ENCODE data around the gene ZNF385C. TPM values are rescaled to one million over a fixed set of nuclear protein-coding genes. Genes with fewer than 3 reads are reported as not detected.

ZNF385C gene
- total and polyA plus RNA-seq, 2 donors, result 0.65 to 1.2 TPM

- DNase-seq (ENCODE audit: extremely low spot score), result no peak
- Histone ChIP-seq H3K4me3 (ENCODE audit: low read depth, low read length) (no peak overlapping the region), H3K4me1 (ENCODE audit: insufficient read depth) (no peaks in the 10 kb centered on the region), H3K36me3 (ENCODE audit: insufficient read depth) (no peaks in the 10 kb centered on the region), H3K27ac (ENCODE audit: low read depth) (no peak overlapping the region)
- 50% methylated on average over 51 of the region's 51 CpGs for WGBS
Observed at GRCh38 chr17:42107597-42108576, 9.6 kb upstream of the ZNF385C start.

- no peak for DNase-seq (ENCODE audit: extremely low spot score)
- Histone ChIP-seq H3K27ac (ENCODE audit: low read depth) (no peak overlapping the region), H3K4me1 (ENCODE audit: insufficient read depth) (no peaks in the 10 kb centered on the region), H3K36me3 (ENCODE audit: insufficient read depth) (no peaks in the 10 kb centered on the region), H3K4me3 (ENCODE audit: low read depth, low read length) (no peak overlapping the region)
- 78% methylated on average over 6 of the region's 6 CpGs for WGBS
Observed at GRCh38 chr17:42107124-42107523, 8.9 kb upstream of the ZNF385C start.

DNA sequence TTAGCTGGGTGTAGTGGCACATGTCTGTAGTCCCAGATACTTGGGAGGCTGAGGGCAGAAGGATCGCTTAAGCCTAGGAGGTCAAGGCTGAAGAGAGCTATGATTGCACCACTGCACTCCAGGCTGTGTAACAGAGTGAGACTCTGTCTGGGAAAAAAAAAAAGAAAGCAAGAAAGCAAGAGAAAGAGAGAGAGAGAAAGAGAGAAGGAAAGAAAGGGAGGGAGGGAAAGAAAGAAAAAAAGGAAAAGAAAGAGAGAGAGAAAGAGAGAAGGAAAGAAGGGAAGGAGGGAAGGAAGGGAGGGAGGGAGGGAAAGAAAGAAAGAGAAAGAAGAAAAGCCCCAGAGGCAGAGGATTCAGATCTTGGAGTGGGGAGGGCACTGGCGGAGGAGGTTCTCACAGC, 7.7 kb upstream of the ZNF385C start:
- H3K4me3 ChIP-seq (ENCODE audit: low read depth, low read length), result no peak overlapping the region
- WGBS, result 94% methylated on average over 2 of the region's 2 CpGs
- H3K36me3 ChIP-seq (ENCODE audit: insufficient read depth), result no peaks in the 10 kb centered on the region
- no peaks in the 10 kb centered on the region for H3K4me1 ChIP-seq (ENCODE audit: insufficient read depth)
- DNase-seq (ENCODE audit: extremely low spot score), result no peak
- H3K27ac ChIP-seq (ENCODE audit: low read depth), result no peak overlapping the region

- no peaks in the 10 kb centered on the region for H3K36me3 ChIP-seq (ENCODE audit: insufficient read depth)
- no peak overlapping the region for H3K4me3 ChIP-seq (ENCODE audit: low read depth, low read length)
- no peaks in the 10 kb centered on the region for H3K4me1 ChIP-seq (ENCODE audit: insufficient read depth)
- WGBS, result 74% methylated on average over 3 of the region's 3 CpGs
- H3K27ac ChIP-seq (ENCODE audit: low read depth), result no peak overlapping the region
- no peak for DNase-seq (ENCODE audit: extremely low spot score)
Observed at GRCh38 chr17:42104264-42104663, 6.0 kb upstream of the ZNF385C start.

DNA sequence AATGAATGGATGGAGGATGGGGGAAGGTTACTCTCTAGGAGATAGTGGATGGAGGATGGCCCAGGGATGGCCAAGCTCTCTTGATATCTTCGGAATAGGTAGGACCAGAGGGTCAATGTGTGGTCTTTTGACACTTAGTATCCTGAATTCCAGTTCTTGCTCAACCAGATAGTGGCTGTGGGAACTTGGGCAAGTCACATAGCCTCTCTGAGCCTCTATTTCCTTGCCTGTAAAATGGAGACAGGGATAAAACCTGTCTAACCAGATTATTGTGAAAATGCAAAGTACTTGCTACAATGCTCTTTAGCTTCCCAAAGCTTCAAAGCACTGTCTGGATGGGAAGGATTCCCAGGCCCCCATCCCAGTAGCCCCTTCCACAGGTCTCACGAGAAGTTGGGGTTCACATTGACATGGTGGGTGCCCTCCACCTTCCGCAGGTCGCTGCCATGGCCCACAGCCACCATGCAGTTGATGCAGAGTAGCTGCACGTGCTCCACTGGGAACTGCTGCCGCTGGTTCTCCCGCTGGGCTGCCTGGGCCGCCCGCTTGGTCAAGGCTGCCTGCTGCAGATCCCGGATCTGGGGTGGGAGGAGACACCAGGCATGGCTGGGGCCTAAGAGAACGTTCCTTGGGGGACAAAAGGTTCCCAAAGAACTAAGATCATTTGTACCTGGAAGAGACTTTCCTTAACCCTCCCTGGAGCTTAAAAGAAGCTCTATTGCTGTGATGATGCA, 5.1 kb upstream of the ZNF385C start:
- no peak overlapping the region for H3K4me3 ChIP-seq (ENCODE audit: low read depth, low read length)
- no peaks in the 10 kb centered on the region for H3K4me1 ChIP-seq (ENCODE audit: insufficient read depth)
- no peaks in the 10 kb centered on the region for H3K36me3 ChIP-seq (ENCODE audit: insufficient read depth)
- no peak overlapping the region for H3K27ac ChIP-seq (ENCODE audit: low read depth)
- no peak for DNase-seq (ENCODE audit: extremely low spot score)
- WGBS, result 83% methylated on average over 11 of the region's 11 CpGs

DNA sequence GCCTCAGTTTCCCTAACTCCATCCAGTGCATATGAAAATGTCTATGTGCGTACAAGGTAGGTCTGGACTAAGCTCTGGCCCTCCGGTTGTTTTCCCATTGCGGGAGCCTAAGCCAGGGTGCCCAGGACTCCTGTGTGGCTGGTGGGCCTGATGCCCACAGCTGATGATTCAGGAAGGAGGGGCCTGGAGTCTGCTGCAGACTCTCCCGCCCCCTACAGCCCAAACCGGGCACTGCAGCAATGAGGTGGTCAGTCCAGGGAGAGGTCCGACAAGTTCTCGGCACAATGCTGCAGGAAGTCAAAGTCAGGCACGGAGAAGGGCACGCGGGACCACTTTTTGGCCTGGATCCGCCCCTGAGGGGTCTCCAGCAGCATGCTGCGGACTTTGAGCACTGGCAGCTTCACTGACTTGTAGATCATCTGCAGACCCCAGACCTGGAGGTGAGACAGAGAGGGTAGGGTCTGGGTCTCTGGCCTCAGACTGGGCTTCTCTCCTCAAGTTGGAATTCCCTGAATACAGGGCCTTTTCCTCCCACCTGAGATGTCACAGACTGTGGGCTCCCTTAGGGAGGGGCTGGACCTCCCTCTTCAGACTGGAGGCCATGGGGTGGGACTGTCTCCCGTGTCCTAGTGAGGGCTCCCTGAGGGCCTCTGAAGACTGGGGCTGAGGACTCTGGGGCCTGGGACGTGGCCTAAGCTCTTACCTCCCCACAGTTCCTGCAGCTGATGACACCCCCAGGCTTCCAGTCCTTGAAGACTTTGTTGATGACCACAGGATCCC, 3.4 kb upstream of the ZNF385C start:
- no peak for DNase-seq (ENCODE audit: extremely low spot score)
- H3K27ac ChIP-seq (ENCODE audit: low read depth), result no peak overlapping the region
- H3K4me1 ChIP-seq (ENCODE audit: insufficient read depth), result no peaks in the 10 kb centered on the region
- H3K4me3 ChIP-seq (ENCODE audit: low read depth, low read length), result no peak overlapping the region
- WGBS, result 35% methylated on average over 14 of the region's 14 CpGs
- no peaks in the 10 kb centered on the region for H3K36me3 ChIP-seq (ENCODE audit: insufficient read depth)

- WGBS, result 56% methylated on average over 14 of the region's 14 CpGs
- Histone ChIP-seq H3K4me3 (ENCODE audit: low read depth, low read length) (no peak overlapping the region), H3K36me3 (ENCODE audit: insufficient read depth) (no peaks in the 10 kb centered on the region), H3K27ac (ENCODE audit: low read depth) (no peak overlapping the region), H3K4me1 (ENCODE audit: insufficient read depth) (no peaks in the 10 kb centered on the region)
- no peak for DNase-seq (ENCODE audit: extremely low spot score)
Observed at GRCh38 chr17:42098730-42099399, 592 bp upstream of the ZNF385C start.

DNA sequence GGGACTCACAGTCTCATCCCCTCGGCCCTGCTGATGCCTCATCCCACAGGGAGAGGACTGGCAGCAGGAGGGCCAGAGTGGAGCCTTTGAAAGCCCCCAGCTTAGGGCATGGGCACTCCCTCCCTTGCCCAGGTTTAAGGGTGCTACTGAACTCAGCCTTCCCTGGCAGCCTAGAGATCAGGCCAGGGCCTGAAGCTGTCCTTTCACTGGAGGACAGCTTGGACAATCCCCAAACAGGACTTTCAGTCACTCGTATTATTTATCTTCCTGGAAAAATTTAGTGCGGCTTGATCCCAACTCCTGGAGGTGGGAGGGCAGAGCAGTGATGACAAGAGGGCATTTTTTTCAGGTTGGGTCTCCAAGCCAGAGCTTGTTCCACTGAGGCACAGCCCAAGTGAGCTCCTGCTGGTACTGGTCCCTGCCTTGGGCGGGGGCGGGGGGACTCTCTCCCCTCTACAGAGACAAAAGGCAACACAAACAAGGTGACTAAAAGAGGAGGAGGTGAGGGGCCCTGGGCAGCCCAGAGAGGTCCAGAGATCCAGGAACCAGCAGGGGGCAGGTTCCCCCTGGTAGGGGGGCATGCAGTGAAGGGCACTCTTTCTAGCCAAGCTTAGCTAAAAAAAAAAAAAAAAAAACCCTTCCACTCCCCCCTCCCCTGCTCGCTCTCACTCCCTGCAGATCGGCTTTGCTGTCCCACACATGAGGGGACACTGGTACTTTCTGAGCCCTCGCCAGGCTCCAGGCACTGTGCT, 1.7 kb downstream of the ZNF385C start:
- H3K4me3 ChIP-seq (ENCODE audit: low read depth, low read length), result no peak overlapping the region
- 53% methylated on average over 8 of the region's 8 CpGs for WGBS

GRCh38 chr17:42094375-42095069, 3.8 kb downstream of the ZNF385C start:
- 83% methylated on average over 12 of the region's 12 CpGs for WGBS
- Histone ChIP-seq H3K27ac (ENCODE audit: low read depth) (no peak overlapping the region), H3K4me1 (ENCODE audit: insufficient read depth) (no peaks in the 10 kb centered on the region)

More for the DNA sequence above, 1.7 kb downstream of the ZNF385C start:
- H3K4me1 ChIP-seq (ENCODE audit: insufficient read depth), result no peaks in the 10 kb centered on the region
- DNase-seq (ENCODE audit: extremely low spot score), result no peak
- H3K36me3 ChIP-seq (ENCODE audit: insufficient read depth), result no peaks in the 10 kb centered on the region
- no peak overlapping the region for H3K27ac ChIP-seq (ENCODE audit: low read depth)

DNA sequence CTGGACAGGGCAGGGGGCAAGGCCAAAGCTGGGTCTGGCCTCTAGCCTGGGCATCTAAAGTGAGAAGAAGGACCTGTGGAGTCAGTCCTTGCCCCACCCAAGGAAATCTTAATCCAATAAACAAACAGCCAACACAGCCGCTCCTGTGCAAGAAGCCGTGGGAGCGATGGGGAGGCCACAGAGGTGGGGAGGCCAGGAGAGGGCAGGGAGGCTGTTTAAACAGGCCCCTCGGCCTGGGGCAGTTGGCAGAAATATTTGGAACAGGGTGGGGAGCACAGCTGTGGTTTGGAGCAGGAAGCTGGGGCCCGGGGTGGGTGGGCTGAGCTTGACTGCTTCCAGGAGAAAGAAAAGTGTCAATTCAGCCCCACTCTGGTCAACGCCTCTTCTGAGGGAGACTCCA, 5.3 kb downstream of the ZNF385C start:
- no peak for DNase-seq (ENCODE audit: extremely low spot score)

More at GRCh38 chr17:42094375-42095069, 3.8 kb downstream of the ZNF385C start:
- H3K4me3 ChIP-seq (ENCODE audit: low read depth, low read length), result no peak overlapping the region
- H3K36me3 ChIP-seq (ENCODE audit: insufficient read depth), result no peaks in the 10 kb centered on the region
- DNase-seq (ENCODE audit: extremely low spot score), result no peak

DNA sequence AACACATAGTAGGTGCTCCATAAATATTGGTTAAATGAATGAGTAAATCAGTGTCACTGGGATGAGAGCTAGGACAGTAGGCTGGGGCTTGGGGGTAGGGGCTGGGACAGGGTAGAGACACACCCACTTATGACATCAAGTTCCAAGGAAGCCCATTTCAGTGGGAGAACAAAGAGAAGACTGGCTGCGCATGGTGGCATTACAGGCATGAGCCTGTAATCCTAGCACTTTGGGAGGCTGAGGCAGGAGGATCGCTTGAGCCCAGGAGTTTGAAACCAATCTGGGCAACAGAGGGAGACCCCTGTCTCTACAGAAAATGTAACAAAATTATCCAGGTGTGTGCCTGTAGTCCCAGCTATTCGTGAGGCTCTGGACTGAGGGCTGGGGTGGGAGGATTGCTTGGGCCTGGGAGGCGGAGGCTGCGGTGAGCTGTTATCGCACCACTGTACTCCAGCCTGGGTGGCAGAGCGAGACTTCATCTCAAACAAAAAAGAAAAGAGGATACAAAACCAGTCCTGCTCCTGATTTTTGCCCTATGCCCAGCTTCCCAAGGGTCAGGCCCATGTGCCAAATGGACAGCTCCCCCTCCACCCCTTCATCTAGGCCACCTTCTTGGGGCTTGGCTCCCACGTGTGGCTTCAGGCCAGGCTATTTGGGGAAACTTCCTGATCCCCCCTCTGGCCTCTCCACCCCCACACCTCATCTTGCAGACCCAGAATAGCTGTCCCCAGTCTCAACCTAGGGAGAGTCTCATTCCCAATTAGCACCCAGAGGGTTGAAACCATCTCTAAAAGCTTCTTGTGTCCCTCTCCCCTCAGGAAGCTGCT, 7.1 kb downstream of the ZNF385C start:
- H3K4me1 ChIP-seq (ENCODE audit: insufficient read depth), result no peaks in the 10 kb centered on the region
- no peaks in the 10 kb centered on the region for H3K36me3 ChIP-seq (ENCODE audit: insufficient read depth)
- 82% methylated on average over 8 of the region's 8 CpGs for WGBS
- DNase-seq (ENCODE audit: extremely low spot score), result no peak
- no peak overlapping the region for H3K27ac ChIP-seq (ENCODE audit: low read depth)
- H3K4me3 ChIP-seq (ENCODE audit: low read depth, low read length), result no peak overlapping the region

More for the DNA sequence above, 5.3 kb downstream of the ZNF385C start:
- Histone ChIP-seq H3K36me3 (ENCODE audit: insufficient read depth) (no peaks in the 10 kb centered on the region), H3K4me3 (ENCODE audit: low read depth, low read length) (no peak overlapping the region), H3K4me1 (ENCODE audit: insufficient read depth) (no peaks in the 10 kb centered on the region), H3K27ac (ENCODE audit: low read depth) (no peak overlapping the region)
- 56% methylated on average over 6 of the region's 6 CpGs for WGBS

Measured in urinary bladder (tissue), 4 donors.